HG02642 (cell line): ENCODE data around the gene GINS1.
"Not testable (repeated sequence)": the region's sequence is repeated elsewhere in the genome, so short reads cannot be mapped to it uniquely, and the experiment has no call there.

Source experiments
- ATAC-seq: cut with Tn5 transposase; IDR thresholded peaks from one replicate; pipeline ENCODE4 v1.9.1; 2021; ENCODE audit warnings: mild to moderate bottlenecking; ENCODE audit not compliant: unreplicated experiment, poor library complexity

Gene GINS1

DNA sequence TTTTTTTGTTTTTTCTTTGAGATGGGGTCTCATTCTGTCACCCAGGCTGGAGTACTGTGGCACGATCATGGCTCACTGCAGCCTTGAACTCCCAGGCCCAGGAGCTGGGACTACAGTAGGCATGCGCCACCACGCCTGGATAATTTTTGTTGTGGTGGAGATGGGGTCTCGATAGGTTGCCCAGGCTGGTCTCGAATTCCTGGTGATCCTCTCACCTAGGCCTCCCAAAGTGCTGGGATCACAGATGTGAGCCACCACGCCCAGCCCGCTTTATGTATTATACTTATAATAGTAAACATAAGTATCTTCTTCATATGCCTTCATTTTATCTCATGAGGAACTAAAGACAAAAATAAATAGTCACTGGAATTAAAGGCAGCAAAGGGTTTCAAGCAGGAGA lies 63.5 kb downstream of the GINS1 start:
- no peak for ATAC-seq

DNA sequence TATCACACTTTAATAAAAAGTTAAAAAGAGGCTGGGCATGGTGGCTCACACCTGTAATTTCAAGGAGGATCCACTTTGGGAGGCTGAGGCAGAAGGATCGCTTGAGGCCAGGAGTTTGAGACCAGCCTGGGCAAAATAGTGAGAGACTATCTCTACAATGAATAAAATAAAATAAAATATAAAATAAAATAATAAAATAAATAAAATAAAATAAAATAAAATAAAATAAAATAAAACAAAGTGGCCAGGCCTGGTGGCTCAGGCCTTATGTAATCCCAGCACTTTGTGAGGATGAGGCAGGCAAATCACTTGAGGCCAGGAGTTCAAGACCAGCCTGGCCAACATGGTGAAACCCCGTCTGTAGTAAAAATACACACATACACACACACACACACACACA lies 65.8 kb downstream of the GINS1 start:
- not testable (repeated sequence) for ATAC-seq

DNA sequence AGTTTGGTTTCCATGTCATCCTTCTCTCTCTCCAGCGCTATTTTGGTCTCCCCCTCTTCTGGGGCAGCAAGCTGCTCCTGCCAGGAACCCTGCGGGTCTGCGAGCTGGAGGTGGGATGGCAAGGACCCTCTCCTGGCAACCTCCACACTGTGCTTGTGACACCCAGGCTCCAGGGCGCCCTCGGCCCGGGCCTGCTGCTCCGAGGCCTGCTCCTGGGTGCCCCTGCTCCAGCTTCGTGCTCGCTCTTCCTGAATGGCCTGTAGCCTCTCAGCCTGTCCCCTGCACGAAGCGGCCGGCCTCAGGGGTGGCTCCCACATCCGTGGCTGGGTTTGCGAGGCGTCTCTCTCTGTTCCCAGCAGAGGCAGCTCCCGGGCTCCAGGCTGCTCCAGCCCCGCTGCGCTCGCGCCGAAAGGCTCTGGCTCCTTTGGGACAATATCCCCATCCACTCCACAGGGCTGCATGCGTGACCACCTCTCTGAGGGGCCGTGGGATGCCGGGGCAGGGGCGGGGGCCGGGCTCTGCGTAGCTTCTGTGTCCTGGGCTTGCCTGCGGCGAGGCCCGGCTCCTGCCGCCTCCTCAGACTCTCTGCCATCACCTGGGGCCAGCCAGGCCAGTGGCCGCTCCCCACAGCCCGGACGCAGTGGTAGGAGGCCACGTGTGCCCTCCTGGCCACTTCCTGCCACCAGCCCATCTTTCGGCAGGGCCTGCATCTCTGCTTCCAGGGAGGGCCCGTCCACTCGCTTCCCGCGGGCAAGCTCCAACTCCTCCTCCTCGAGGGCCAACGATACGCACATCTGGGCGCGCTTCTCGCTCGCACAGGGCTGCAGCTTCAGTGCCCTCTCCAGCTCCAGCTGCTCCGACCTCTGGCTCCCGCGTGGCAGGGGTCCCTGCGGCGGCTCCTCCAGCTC lies 68.9 kb downstream of the GINS1 start:
- ATAC-seq: no peak

DNA sequence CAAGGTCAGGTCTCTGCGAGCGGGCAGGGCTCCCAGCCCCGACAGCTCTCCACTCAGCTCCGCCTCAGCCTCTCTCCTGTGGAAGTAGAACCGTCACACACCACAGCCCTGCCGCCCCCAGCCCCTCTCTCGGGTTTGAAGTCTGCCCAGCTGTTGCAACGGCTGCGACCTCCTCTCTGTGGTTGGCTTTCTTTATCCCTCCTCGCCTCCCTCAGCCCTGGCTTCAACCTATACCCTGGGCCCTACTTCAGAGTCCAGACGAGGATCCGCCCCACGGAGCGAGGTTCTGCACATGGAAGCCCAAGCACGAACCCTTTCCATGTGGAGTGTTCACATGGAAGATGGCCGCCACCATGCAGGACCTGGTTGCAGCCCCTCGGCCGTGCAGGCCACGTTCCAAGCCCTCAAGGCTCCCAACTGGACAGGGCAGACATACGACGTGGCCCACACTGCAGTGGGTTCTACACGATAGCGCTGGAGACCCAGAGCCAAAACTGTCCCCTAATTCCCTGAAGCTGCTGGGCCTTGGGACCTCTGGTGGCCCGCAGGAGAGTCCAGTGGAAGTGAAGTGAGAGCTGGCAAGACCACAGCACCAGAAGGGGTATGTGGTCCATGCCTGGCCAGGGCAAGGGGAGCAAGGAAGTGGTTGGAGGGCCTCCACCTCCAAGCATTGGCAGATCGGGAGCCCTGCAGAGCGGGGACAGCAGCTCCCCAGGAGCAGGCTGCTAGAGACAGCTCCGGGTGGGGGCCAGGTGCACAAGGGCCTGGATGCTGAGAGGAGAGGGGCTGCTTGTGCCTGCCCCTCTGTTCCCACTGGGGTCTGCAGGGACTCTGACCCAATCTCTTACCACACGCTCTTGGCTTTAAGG lies 69.8 kb downstream of the GINS1 start:
- no peak for ATAC-seq

- no peak for ATAC-seq
Observed at GRCh38 chr20:25478889-25479568, 71.6 kb downstream of the GINS1 start.

- no peak for ATAC-seq
Observed at GRCh38 chr20:25479638-25480037, 72.2 kb downstream of the GINS1 start.

- ATAC-seq: no peak
Observed at GRCh38 chr20:25480156-25480555, 72.7 kb downstream of the GINS1 start.

DNA sequence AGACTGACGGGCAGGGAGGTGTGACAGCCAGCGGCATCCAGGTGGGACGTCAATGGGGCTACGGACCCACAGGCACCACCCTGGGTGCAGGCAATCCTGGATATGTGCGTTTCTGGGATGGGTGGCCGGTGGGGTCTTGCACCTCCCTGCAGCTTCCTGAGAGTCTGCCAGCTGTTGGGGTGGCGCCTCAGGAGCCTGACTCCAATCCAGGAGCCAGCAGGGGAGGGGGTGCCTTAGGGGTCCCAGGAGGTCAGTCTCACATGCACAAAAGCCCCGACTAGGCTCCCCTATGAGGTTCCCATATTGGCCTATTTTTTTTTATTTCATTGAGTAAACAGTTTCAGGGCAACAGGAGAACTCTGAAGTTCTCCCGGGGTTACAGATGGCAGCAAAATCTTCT lies 73.3 kb downstream of the GINS1 start:
- no peak for ATAC-seq

DNA sequence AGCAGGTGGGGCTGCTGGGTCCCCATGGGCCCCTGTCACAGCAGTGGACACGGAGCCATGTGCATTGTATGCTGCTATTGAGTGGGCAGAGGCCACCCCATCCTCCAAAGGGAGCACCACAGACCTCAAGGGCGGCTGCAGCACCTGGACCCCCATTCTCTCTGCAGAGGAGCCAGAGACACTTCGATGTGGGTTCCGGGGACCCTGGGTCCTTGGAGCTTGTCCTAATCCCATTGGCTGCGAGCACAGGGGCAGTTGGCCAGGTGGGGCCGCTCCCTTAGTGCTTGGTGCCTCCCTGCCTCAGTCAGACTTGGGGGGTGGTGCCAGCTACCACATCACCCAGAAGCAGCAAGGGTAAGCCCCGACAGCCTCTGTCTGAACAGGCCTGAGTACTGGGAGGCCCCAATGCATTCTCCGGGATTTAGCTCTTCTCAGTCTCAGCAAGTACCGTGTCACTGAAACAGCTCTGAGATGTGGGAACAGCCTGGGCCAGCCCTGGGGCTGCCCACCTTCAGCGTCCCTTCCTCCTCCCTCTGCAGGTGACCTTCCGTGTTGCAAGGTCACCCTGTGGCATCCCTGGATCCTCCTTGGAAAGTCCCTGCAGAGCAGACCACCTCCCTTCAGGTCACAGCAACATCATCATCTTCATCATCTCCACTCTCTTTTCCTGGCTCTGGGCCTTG lies 73.9 kb downstream of the GINS1 start:
- no peak for ATAC-seq

DNA sequence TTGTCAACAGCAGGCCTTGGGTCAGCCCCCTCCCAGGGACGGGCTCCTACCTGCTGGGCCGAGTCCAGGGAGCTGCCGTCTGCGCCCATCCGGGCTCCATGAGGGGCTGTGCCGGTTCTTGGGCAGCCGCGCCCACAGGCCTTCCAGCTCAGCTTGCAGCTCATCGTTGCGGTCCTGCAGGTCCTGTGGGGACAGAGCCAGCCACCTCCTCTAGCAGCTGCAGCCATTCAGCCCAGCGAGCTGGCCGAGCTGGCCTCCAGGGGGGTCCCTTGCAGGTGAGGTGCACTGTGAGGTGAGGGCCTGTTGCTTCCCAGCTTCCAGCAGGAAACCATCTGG lies 74.4 kb downstream of the GINS1 start:
- ATAC-seq: no peak

DNA sequence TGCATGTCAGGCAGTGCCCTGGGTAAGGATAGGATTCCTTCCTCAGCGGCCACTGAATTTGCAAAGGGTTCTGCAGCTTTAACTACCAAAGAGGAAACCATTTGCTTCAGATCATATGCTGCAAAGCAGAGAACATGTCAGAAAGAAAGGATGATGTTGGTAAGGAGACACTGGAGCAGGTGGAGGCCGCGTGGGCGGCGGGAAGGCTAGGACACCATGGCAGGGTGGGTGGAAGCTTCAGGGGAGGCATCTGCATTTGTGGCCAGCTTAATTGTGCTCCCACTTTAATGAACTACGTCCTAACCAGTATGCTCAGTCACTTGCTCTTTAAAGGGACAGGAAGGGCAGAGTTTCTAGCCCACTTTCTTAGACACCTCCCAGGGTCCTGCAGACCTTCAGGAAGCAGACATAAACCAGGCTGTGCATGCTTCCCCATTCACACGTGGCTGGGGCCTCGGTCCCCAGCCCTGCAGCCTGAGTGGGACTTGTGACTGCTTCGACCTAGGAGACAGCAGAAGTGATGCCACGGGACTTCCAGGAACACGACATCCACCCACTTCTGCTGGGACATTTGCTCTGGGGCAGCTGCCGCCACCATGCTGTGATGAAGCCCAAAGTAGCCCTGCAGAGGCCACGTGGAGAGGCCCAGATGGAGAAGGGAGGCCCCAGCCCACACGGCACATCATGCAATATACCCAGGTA lies 76.1 kb downstream of the GINS1 start:
- no peak for ATAC-seq

DNA sequence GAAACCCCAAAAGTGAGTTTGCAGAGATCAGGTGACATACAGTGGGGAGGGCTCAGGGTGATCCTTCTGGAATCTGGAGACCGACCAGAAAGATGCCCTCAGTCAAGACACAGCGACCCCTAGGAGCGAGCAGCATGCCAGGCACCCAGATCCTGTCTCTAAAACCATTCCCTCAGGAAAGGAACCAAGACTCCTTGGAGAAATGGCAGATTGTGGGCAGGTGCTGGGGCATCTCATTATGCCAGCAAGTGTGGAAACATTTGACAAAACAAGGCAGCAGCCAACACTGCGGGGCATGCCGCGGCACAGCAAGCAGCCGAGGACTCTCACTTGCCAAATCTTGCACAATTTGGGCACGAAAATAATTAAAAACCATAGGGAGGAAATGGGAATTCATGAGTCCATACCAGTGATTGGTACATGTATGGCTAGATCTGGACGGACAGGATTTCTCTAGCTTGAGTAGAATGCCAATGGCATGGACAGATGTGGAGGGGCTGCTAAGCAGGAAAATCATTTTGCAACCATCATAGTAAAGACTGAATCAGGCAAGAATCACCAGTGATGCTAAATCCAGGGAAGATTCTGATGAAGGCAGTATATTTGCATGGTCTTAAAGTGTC lies 76.9 kb downstream of the GINS1 start:
- ATAC-seq: no peak

DNA sequence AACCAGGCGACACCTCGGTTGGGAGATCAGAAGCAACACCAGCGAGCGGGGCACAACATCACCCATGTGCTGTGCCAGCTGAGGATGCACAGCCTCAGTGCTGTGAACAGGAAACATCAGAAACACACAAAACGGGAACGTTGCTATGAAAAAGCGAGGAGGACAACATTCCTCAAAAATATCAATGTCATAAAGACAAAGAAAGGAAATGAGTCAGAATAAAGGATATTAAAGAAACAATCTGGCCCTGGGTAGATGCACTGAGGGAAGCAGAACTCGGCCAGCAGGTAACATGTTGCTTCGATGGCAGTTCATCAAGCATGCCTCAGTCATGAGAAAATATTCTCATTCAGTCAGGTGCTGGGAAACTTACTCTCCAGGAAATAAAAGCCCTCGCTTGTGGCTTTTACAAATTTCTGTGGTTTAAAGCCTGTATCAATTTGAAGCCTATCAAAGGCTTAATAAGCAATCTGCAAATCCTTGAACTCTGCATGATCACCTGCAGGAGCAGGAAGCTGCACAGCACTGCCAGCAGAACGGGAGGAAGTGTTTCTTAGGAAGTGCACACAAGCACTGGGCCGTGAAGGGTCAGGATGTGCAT lies 77.5 kb downstream of the GINS1 start:
- no peak for ATAC-seq

- no peak for ATAC-seq
Observed at GRCh38 chr20:25485872-25486271, 78.4 kb downstream of the GINS1 start.

DNA sequence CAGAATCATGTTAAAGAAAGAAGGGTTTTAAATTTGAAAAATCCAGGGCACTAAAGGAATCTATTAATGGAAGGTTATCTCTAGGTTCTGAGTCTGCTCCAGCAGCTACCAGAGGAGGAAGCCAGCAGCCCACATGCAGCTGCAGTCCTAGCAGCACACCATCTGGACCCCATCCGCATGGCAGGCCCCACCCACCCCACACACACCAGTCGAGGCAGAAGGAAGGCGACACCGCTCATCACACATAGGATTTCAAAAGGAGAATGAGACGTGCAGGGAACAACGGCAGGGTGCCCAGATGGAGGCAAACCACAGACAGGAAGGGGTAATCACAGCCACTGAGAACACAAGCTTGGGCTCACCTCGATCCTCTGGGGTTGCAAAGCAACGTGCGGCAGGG lies 78.9 kb downstream of the GINS1 start:
- ATAC-seq: no peak

DNA sequence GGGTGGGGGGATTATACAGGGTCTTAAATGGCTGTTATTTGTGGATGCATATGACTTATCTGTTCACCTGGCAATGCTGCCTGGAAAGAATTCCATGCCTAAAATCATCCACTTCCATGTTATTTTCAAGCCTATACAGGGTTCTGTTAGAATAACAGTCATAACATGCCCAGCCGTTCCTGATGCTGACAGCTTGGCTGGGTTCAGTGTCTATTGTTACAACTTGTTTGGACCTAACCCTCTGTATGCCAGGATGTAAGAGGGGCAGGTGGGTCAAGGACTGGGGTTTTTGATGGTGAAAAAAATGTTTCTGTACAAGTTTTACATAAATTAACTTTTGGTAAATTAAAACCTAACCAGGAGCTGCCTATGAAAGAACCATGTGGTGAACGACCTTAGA lies 79.8 kb downstream of the GINS1 start:
- no peak for ATAC-seq

- ATAC-seq: no peak
Observed at GRCh38 chr20:25487975-25488374, 80.5 kb downstream of the GINS1 start.

- ATAC-seq: no peak
Observed at GRCh38 chr20:25489221-25489871, 81.9 kb downstream of the GINS1 start.
